Measurements from ENCODE around the gene NMNAT2.

NMNAT2 gene

GRCh38 chr1:183203094-183203493, 215.1 kb downstream of the NMNAT2 start:
- DNase-seq = no peak

GRCh38 chr1:183200451-183200850, 217.7 kb downstream of the NMNAT2 start:
- no peak for DNase-seq

- no peak for DNase-seq
Measured at GRCh38 chr1:183199304-183199703, 218.9 kb downstream of the NMNAT2 start.

- DNase-seq = no peak
Measured at GRCh38 chr1:183198463-183198862, 219.7 kb downstream of the NMNAT2 start.
